HG03196 (cell line): ENCODE results near the gene ZNF423.
"Not testable (repeated sequence)": the region's sequence is repeated elsewhere in the genome, so short reads cannot be mapped to it uniquely, and the experiment has no call there.

Experiments
- ATAC-seq: cut with Tn5 transposase; IDR thresholded peaks from one replicate; pipeline ENCODE4 v1.9.1; 2021; ENCODE audit not compliant: unreplicated experiment

The ZNF423 gene

DNA sequence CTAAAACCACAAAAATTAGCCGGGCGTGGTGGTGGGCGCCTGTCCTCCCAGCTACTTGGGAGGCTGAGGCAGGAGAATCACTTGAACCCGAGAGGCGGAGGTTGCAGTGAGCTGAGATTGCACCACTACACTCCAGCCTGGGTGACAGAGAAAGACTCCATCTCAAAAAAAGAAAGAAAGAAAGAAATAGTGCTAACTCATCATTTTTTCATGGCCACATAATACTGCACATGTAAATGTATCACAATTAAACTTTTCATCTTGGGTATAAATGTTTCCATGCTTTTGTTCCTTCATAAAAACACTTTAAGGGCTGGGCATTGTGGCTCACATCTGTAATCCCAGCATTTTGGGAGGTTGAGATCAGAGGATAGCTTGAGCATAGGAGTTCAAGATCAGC lies 15.9 kb upstream of the ZNF423 start:
- not testable (repeated sequence) for ATAC-seq

DNA sequence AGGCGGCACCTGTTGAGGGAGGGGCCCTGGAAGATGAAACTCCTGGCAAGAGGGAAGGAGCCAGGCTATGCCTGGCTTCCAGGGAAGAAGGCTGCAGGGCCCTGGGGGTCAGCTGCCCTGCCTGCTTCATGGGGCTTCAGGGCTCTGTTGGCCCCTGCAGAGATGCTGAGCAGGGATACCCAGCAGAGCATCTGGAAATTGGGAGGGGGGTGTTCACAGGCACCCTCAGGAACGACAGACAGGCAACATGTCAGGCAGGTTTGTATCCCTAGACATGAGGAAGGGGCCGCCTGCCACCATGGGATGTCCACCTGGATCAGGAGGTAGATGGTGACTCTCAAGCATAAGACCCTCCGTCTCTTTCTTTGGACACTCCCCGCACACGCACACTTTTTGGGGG lies 13.8 kb upstream of the ZNF423 start:
- no peak for ATAC-seq

DNA sequence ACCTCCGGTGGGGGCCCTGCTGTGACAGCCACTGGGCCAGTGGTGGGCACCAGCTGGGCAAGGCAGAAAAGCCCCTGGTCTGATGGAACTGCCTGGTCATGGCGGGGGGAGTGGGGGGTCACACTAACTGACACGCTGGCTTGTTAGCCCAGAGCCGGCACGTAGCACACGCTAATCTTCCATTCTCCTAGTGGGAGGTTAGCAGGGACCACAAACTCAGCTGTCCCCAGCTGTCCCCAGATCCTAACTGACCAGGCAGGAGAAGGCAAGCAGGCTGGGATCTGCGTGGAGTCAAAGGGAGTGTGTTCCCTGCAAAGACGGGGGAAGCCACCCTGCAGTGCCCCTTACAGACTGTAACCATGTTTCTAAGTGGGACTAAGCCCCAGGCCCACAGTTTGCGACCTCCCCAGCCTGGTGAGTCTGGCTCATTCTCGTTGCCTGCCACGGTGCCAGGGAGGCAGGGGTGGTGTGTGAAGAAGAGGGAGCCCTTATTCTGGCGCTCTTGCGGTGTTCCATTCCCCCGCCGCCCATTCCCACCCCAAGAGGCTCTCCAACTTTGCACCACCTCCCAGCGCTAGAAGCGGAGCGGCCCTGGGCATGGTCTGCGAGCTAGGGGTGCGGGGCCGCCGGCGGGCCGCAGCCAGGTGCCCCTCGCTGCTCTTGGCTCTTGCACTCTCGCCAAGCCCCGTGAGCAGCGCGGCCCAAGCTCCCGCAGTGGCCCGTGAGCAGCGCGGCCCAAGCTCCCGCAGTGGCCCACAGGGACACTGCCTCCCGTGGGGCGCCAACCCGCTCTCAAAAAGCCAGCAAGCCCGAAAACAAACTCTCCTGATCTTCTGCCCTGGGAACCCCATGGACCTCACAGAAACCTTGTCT lies 12.1 kb upstream of the ZNF423 start:
- no peak for ATAC-seq

GRCh38 chr16:49867234-49867633 lies 11.3 kb upstream of the ZNF423 start:
- ATAC-seq: no peak

DNA sequence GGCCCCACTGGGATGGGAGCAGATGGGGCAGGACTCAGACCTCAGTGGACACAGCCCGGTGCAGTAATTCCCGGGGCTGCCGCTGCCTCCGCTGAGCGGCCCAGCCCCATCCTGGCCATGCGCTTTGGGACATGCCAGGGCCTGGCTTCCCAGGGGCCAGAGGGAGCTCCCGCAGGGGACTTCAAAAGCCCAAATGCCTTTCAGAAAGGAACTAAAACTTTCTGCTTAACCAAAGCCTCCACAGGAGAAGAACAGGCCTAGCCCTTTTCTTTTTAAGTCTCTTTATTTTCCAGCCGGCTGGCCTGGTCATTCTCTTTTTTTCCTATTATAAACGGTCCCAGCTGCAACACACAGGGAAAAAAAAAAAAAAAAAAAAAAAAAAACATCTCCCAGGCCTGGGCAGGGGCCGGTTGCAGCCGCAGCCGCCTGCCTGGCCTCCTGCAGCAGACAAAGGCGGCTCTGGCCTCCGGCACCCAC lies 10.7 kb upstream of the ZNF423 start:
- no peak for ATAC-seq

DNA sequence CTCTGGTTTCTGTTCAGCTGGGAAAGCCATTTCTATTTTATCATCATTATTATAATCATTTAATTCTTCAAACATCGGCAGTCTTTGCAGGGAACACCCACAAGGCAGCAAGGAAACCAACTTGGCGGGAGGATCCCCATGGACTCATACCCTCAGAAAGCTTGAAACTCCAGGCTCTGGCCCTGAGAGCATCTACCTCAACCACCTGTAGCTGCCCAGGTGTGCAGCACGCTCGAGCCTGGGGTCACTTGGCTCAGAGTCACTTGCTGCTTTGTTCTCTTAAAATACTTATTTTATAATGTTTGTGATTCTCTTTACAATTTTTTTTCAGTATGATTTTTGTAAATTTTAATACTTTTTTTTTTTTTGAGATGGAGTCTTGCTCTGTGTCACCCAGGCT lies 6.8 kb upstream of the ZNF423 start:
- no peak for ATAC-seq

DNA sequence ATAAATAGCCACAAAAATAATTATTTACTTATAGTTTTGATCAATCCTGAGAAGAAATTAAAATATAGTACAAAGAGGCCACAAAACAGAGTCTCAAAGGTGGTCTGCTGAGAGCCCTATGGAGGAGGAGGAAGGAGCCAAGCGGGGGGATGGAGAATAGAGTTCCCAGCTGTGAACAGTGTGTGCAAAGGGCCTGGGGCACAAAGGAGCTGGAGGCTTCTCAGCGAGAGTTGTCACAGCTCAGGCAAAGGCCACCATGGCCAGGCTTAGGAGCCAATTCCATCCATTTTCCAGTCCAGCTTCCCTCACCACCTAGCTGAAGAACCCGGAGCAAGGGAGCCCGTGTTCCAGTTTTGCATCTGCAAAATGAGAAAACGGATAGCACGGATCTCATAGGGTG lies 5.4 kb upstream of the ZNF423 start:
- ATAC-seq: no peak

DNA sequence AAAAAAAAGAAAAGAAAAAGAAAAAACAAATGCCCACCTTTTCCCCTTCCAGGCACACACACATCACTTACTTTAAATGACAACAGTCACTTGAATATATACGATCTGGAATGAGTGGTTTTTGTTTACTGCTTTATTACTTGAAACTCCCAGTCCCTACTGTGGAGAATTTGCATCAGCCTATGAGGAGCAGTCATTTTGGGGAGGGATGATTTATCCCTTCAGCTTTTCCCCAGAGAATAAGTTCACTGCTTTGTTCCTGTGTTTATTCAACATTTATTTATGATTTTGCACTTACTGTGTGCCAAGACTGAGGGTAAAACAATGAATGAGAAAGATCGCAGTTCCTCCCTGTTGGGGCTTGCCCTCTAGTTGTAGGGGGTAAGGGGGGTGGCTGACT lies 4.7 kb upstream of the ZNF423 start:
- no peak for ATAC-seq

- no peak for ATAC-seq
These were observed 3.4 kb upstream of the ZNF423 start for GRCh38 chr16:49859125-49859811.

DNA sequence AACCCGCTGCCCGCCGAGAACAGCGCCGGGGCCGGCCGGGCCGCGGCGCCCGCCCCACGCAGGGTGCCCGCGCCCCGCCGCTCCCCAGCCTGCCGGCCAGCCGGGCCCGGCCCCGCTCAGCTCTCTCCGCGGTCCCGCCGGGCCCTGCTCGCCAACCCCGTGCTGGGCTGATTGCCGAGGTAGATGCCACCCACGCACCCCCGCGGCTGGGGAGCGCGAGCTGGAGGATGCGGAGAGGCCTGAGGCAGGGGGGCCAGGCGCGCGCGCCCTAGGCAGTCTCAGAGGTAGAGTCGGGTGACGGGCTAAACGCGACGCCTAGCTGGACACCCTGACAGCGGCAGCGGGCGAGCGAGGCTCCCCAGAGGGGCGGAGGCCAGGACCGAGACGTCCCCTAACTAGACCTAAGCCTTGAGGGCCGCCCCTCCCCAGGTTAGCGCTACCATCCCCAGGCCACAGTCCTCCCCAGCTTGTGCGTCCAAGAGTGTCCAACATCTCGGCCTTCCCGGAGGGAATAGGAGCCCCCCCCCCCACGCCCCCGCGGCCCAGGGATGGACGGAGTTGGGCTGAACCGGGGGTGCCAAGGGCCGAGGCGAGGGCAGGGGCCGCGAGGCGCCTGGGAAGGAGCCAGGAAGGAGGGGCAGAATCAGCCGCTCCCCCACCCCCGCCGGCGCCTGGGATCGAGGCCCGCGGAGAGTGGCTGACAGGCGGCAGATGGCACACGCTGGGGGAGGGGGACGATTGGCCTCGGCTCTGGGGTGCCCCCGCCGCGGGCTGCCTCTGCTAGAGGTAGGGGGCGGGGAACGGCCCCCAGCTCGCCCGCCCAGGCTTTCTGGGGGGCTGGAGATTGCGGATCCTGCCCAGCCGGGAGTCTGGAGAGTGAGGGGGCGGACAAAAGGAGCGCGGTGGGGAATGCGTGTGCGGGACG lies 2.5 kb upstream of the ZNF423 start:
- no peak for ATAC-seq

GRCh38 chr16:49857423-49858181 lies 1.7 kb upstream of the ZNF423 start:
- ATAC-seq: no peak

DNA sequence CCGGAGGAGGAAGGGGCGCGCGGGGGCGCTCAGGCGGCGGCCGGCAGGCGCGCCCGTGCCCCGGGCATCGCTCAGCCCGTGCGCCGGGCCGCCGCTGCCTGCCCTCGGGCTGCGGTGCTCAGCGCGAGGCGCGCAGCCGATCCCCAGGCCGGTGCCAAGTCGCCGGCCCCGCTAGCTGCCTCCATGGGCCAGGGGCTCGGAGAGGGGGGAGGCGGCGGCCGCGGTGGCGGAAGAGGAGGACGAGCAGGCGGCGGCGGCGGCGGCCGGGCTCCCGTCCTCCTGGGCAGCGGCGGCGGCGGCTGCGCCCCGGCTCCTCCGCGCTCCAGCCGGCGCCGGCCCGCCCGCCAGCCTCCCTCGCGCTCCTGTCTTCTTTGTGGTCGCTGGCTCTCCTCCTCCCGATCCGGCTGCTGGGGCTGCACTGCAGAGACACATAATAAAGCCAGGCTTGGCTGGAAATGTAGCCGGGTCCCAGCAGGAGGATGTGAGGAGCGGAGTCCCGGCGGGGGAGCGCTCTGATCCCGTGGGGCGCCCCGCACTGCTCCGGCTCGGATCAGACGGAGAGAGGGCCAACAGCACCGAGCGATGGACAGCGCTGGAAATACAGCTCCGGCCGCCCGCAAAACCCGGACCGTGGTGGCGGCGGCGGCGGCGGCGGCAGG lies 889 bp upstream of the ZNF423 start:
- no peak for ATAC-seq

DNA sequence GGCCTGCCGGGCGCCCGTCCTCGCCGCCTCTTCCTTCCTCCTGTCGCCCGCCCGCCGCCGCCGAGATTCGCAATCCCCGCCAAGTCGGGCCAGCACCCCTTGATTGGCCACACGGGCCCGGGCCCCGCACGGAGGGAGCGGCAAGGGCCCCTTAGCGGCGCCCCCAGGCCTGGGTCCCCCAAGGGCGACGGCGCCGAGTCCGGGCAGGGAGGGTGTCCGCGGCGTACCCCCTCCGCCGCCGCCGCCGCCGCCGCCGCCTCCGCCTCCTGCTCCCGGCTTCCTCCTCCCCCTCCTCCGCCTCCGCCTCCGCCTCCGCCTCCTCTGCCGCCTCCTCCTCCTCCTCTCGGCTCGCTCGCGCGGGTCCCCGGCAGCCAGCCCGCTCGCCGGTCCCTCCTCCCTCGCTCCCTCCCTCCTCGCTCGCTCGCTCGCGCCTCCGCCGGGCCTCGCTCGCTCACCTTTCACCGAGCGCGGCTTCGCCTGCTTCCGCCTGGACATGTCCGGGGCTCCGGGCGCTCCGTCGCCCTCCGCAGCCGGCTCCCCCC lies 561 bp downstream of the ZNF423 start:
- peak; percentile 64 for ATAC-seq

- ATAC-seq: no peak
These were observed 1.1 kb downstream of the ZNF423 start for GRCh38 chr16:49854796-49855203.

GRCh38 chr16:49854188-49854795 lies 1.6 kb downstream of the ZNF423 start:
- no peak for ATAC-seq

- ATAC-seq: no peak
These were observed 3.6 kb downstream of the ZNF423 start for GRCh38 chr16:49852279-49852678.

- ATAC-seq: no peak
These were observed 4.5 kb downstream of the ZNF423 start for GRCh38 chr16:49851468-49851787.

DNA sequence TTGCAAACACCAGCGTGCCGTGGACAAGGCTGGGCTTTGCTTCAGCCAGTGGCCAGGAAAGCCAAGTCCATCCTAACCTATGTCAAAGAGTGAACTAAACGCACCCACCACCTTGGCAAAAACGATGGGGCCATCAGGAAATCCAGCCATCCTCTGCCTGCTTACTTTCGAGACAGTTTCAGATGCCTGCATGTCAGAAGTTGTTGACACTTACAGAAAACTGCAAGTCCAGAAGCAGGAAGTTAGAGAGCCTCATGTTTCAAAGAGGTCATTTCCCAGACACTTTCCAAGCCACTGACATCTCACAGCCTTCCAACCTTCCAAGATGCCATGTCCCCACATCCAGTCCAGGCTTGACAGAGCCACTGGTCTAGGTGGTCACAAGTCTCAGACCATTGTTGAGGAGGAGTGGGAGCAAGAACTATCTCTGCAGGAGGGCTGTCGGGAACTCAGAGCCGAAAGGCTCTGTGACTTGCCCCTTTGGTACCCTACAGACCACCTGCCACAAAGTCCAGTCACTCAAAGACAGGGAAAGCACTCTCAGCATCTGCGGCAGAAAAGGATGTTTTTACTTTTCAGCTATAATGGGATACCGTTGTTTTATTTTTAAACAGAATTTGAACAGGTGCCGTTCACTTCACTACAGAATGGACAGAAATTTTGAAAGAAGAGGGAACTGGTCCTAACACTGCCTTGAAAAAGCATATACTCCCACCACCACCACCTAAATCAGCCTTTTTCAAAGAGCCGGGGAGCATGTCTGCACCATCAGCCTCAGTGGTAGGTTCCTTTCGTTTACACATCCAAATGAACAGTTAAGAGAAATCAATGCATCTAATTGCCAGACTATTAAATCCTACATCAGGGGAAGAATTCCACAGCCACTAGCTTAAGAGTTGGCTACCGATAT lies 5.1 kb downstream of the ZNF423 start:
- no peak for ATAC-seq

- no peak for ATAC-seq
These were observed 6.2 kb downstream of the ZNF423 start for GRCh38 chr16:49849754-49850108.
